ENCODE results near the gene SLC8A3.

Gene SLC8A3

DNA sequence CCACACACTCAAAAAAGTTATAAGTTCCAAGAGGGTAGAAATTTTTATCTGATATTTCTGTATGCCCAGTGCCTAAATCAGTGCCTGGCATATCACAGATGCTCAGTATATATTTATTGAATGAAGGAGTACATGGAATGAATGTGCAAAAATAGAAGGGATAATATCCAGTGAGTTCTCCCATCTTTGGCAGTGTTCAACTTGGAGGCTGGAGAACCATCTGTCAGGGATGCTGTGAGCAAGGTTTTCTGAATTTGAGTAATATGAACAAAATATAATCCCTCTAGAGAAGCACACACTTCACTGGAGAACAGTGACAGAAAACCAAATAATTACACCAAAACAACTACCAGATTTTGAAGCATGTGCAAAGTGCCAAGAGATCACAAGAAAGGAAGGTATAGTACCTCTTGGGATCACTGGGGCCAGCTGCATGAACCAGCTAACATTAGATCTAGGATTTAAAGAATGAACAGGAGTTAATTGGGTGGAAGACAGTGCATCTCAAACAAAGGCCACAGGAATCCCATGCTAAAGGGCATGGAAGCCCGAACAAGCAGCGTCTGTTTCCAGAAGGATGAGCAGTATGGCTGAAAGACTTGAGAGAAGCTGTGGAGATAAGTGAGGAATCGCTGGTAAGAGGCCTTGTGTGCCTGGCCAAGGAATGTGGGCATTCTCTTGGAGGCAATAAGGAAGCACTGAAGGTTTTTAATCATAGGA, 11.5 kb downstream of the SLC8A3 start:
- no peak for DNase-seq (ENCODE audit: low spot score)

DNA sequence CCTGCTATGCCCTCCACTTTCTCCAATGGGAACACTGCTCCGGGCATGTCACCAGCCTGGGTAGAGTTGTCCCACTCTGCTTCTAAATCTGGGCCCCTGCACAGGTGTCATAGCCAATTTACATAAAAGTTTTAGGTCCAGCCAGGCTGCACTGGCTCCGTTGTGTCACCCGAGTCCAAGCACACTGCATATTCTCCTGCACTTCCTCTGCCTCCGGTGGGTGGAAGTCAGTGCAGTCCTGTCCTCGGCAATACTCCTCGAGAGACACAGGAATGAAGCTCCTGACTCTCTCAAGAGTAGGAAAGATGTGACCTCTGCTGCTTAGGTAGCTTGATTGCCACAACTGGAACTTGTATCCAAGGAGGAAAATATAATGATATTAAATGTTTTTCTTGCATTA, 15.2 kb downstream of the SLC8A3 start:
- DNase-seq (ENCODE audit: low spot score) = no peak

DNA sequence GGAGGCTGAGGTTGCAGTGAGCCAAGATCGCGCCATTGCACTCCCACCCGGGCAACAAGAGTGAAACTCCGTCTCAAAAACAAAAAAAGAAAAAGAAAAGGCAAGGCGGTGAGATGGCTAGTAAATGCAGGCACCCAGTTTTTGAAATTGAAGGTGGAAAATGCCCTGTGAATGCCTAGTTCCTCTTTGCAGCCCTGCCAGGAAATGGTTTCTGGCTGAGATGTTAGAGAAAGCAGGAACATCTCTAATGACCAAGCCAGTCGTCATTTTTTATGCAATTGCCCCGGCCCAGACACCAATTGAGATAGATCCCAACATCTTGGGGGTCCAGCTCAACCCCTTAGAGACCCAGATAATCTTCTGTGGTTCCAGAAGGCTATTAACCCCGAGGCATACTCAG, 17.0 kb downstream of the SLC8A3 start:
- DNase-seq (ENCODE audit: low spot score) = no peak

DNA sequence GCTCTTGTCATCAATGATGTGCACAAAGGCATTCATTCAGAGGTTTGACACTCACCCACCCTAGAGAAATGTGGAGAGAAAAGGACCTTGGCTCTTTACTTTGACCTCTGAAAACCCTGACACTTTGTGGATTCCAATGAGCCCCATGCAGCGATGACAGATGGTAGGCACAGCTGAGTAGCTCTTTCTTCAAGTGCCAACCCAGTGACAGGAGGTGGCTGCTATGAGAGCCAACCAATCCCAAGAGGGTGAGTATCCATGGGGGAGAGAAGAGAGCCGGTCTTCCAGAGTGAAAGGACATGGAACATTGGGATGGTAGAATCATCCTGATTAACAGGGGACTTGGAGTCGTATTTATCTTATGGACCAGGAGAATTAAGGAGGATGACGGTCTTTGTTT, 17.8 kb downstream of the SLC8A3 start:
- no peak for DNase-seq (ENCODE audit: low spot score)

DNA sequence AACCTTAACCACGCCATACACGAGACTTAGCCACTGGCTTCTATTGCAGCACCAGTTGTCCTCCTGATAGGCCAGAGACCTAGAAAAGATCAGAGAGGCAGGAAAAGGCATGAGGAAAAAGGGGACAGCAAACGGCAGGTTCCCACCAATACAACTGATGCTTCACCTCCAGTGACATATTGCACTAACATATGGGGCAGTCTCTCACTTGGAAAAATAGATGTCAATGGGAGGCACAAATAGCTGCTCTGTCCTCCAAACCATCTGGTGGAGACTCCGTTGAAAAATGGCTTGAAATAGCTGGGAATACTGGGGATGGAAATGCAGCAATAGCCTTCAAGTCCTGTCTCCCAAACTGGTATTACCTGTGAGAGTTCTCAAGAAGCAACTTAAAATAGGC, 20.3 kb downstream of the SLC8A3 start:
- DNase-seq (ENCODE audit: low spot score) = no peak

DNA sequence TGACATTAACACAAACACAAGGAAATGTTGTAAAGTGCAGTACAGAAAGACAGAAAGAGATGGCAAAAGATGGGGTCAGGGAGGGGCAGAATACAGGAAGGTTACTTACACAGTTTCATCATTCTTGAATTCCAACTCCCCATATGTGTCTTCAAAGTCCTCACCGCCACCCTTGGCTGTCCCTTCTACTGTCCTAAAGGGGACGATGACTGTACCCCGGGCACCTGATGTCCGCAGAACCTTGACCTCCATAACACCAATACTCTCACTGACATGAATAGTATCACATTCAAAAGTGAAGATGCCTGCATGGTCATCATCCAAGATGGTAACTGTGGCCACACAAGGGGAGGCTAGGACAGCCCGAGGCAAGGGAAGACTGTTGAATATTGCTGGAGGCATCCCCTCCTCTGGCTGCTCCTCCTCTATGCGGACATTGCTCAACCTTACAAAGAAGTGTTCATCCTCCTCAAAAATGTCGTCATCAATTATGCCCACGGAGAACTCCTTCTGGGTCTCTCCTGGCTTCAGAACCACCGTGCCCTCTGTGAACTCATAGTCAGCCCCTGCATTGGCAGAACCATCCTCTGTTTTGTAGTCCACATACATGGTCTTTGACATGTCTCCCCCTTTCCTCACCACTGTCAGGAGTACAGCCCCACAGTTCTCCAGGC, 22.1 kb downstream of the SLC8A3 start:
- DNase-seq (ENCODE audit: low spot score) = no peak

DNA sequence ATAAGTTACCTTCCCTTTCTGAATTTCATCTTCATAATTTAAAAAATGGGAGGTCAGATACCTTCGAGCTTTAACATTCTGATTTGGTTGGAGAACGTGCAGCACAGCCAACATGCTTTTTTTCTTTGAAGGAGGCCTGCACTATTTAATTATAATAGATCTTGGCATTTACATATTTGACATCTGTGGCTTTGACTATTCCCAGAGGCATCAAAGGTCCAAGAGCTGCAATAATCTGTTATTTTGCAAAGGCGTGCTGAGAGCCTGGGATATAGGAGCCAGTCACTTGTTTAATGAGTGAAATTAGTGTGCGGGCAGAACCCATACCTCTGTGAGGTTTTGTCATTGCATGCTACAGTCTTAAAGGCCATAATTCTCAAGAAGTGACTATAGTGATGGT, 26.4 kb downstream of the SLC8A3 start:
- DNase-seq (ENCODE audit: low spot score) = no peak

DNA sequence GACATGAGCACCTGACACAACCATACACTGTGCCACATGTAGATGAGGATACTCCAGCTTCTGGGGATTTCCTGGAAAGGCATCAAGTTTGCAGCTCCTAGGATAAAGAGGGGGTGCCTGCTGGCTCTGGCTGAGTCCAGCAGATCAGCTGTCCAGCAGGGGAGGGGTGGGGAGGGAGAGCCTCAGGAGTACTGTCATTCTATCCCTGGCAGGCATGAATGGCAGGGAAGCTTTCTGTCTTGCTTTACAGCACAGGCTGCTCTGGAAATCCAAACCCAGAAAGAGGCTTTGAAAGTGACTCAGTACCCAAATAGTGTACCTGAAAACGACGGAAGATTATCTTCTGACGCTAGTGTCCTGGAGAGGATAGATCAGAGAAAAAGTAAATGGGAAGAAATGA, 32.2 kb downstream of the SLC8A3 start:
- DNase-seq (ENCODE audit: low spot score) = no peak

DNA sequence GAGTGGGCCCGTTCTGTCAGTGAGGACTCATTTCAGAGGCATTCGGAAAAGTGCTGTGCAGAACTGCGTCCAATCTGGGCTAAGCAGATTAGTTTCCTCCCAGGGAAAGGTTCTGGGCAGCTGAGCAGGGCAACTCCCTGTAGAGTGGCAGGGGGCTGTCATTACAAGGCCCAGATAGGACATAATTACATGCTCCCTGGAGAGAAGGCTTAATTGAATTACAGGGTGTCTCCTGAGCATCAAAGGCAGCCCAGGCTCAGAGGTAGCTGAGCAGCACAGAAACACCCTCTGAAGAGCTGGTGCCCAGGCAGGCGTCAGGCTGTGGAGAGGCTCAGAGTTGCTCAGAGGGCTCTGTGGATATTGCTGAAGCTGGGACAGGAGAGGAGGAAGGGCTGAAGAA, 36.0 kb downstream of the SLC8A3 start:
- no peak for DNase-seq (ENCODE audit: low spot score)

DNA sequence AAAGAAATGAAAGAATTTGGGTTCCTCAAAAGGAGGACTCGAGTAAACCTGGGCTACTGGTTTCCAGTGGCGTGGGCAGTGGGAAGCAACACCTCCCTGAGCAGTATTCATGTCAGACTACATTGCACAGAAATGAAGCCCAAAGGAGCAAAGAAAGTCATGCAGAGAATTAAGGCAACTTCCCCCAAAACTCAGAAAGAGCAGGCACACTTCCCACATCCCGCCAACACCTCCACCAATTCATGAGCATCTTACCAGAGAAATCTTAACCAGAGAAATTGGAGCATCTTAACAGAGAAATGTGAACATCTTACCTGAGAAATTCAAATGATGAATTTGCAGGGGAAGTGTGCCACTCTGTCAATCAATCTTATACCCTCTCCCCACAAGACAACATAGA, 36.7 kb downstream of the SLC8A3 start:
- no peak for DNase-seq (ENCODE audit: low spot score)

DNA sequence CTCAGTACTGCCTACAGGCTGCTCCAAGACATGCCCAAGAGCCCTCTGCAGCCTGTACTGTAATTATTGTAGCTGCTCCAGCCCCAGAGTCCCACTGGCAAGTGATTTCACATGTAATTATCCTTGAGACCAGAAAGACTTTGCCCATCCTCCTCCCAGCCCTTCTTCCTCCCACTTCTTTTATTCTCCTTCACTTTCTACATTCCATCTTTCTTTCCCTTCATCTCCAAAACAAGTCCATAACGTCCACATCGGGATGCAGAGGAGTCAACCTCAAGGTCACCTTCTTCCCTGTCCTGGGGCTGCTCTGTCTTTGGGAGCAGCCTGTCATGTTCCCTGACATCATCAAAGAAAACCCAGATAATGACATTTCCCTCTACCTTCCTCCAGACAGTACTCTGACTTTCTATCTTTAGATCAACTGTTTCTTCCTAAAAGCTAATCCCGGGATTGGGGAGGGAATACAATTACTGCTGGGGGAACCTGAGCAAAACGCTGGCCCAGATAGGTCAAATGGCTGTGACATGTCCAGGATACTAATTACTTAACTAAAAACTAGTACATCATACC, 39.1 kb downstream of the SLC8A3 start:
- no peak for DNase-seq (ENCODE audit: low spot score)

DNA sequence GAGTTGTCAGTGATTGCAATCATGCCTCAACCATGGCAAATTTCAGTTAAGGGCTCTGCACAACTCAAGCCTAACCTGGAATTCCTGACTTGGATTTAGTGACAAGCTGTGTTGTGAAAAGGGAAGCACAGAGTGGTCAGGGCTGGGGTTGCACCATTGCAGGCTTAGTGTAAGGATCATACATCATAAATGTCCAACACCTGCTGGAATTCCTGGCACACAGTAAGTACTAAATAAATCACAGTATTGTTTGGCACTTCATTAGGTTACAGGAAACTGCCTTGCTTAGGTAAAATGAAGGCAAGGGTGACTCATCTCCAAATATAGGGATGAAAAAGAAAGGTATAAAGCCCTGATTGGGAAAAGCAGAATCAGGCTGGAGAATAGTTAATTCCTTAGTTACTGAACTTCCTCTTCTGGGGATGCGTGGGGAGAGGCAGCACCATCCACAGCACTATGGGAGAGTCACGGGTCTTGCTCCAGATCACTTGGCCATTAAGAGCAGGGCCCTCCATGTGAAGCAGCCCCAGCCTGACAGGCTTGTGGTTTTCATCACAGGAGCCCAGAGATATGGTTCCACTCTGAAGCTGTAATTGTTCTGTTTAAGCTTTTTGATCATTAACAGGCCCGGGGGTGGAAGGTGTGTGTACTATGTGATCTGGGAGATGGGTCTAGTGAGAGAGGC, 39.7 kb downstream of the SLC8A3 start:
- DNase-seq (ENCODE audit: low spot score) = no peak

DNA sequence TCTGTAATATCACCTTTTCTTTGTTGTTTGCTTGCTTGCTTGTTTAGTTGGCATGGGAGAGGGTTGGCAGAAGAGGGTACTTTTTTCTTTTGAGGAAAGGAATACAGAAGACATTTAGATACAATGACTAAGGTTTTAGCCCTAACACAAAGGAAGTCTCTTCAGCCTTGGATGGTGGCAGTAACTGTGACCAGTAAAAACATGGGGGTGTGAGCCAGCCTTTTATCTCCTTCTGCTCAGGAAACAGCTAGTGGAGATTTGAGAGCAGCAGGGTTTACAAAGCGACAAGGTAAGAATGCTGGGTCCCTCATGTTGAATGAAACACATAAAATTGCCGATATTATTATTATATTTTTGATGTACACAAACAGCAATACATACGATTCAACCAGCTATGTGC, 40.4 kb downstream of the SLC8A3 start:
- no peak for DNase-seq (ENCODE audit: low spot score)

DNA sequence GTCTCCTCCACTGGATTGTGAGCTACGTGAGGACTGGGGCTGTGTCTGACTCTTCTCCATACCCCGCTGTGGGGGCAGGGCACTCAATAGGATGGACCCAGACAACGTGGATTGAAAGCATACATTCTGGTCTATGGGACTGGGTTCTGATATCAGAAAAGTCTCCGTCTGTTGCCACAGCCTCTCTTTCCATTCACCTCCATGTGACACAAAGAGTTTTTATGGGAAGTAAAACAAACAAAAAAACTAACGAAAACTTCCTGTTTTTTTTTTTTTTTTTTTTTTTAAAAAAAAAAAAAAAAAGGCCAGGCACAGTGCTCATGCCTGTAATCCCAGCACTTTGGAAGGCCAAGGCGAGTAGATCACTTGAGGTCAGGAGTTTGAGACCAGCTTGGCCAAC, 44.7 kb downstream of the SLC8A3 start:
- DNase-seq (ENCODE audit: low spot score) = no peak

DNA sequence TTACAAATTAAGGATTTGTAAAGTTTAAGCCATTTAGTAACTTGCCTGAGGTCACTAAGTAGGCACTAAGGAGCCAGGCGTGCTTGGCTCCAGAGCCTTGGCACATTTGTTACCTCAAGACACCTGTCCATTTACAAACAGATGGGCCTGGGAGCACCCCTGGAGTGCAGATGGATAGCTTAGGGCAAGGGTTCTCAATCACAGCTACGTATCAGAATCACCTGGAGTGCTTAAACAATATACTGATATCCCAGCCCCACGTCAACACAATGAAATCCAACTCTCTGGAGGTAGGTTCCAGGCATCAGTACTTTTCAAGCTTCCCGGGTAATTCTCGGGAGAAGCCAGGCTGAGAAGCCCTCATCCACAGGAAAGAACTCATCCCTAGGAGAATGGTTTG, 45.4 kb downstream of the SLC8A3 start:
- DNase-seq (ENCODE audit: low spot score) = no peak

DNA sequence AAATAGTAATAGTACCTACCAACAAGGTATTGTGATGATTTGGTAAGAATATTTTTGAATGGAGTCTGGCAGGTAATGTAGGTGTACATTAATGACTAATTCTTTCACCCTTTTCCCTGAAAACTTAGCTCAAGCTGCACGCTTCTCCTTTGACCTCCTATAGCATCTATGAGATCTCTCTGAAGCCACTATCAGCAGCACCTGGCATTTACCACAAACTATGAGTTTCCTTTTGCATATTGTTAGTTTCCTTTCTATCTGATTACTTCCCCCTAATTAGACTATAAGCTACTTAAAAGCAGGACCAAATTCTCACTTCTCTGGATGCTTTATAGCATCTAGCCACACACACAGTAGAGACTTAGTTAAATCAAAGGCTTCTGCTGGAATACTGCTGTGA, 48.1 kb downstream of the SLC8A3 start:
- DNase-seq (ENCODE audit: low spot score) = no peak

DNA sequence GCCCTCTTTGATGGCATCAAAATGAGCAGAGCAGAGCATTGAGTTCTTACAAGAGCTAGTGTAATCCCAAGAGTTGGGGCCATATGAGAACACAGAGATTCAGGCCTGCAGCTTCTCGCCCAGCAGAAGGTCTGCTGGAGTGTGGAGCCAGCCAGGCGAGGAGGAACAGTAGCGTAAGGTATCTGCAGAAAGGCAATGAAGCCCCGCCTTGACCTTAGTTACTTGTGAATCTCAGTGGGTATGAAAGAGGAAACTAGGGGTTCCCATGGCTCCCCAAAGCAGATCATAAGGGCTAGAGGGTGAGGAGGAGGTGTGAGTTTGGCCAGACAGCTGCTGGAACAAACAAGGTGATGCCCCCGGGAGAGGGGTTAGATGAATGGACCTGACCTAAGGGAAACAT, 49.4 kb downstream of the SLC8A3 start:
- DNase-seq (ENCODE audit: low spot score) = no peak

DNA sequence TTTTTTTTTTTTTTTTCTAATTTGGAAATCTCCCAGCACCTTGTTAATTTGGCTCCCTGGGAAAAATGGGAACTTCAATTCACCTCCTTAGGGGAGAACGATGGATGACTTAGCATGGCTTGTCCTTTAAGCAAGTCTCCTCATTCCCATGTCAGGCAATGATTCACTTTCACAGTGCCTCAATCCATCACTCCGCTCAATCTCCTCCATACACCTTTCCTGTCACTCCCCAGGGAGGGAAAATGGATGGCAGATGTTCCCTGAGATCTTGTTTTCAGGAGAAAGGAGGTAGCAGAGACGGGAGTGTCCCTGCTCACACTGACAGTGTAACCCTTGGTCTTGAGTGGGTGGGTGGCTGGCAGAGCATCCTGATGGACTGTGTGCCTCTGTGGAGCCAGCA, 51.0 kb downstream of the SLC8A3 start:
- no peak for DNase-seq (ENCODE audit: low spot score)

DNA sequence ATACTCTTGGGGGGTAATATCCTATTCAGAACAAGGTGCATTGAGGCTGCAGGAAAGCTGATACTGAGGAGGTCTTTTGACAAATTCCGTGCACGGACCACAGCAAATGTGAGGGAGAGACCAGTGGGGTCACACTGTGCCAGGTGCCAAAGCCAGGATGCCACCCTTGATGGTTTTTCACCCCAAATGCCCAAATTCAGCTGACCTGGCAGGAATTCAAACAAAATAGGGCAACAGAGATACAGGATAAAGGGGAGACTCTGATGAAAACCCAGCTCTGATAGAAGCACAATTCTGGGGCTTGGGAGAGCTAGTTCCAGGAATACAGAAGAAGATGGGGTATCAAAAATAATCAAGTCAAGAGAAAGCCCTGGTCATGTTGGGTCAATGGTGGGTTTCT, 55.3 kb downstream of the SLC8A3 start:
- no peak for DNase-seq (ENCODE audit: low spot score)

DNA sequence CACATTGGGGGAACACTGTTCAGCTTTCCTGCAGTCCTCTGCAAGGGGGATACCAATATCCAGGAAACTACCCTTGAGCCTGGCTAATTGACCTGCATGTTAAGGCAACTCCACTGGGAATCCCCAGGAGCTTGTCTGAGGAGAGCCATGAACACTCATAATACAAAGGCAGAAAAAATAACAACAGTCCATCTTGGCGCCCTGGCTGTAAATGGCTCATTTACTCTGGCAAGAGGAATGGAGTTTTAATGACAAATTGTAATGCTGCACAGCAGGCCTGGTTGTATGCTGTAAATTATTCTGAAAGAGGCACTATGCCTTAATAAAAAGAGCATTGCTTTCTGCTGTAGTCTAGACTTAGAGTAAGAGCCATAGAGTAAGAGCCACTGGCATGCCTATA, 58.3 kb downstream of the SLC8A3 start:
- no peak for DNase-seq (ENCODE audit: low spot score)

DNA sequence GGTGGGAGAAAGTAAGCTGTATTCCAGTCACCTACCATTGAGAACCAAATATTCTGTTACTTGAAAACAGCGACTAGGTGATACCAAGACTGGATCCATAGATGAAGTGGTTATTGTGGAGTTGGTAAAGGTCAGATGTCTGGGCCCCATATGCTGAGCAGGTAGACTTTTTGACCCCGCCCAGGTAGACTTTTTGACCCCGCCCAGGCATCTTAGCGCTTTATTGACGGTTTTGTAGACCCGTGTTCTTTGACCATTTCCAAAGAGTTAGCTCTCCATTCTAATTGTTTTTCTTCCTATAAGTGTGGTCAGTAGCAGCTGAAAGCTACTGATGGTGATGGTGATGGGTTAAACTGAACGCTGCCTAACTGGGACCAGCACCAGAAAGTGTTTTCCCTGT, 61.6 kb downstream of the SLC8A3 start:
- no peak for DNase-seq (ENCODE audit: low spot score)

DNA sequence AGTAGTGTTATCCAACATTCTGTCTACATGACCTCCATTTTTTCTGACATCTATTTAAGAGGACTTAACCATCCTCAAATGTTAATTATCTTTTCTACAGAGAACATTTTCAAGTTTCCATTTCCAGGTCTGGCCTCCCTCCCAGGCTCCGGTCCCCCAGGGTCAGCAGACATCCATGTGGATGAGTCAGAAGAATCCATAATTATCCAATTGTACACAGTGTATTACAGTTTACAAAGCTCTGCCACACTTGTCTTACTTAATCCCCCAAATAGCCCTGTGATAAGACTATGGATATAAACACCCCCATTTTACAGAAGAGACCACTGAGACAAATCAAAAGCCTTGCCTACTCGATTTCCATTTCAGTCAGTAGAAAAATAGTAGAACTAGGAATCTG, 65.0 kb downstream of the SLC8A3 start:
- no peak for DNase-seq (ENCODE audit: low spot score)

DNA sequence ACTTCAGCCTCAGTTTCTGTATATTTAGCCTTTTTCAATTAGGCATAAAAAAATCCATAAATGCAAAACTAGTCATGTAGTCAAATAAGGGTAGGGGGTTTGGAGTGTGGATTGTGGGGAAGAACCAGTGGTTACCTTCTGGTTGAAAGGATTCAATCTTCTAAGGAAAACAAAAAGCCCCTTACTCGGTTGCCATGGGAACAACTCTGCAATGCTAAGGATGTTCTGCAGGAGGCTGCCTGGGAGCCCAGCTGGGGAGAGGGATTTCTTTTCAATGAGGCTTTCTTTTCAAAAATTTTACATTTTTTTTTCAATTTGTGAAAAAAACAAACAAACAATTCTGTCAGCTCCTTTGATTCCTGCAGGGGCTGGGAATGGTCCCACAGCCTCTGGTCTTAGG, 67.2 kb downstream of the SLC8A3 start:
- no peak for DNase-seq (ENCODE audit: low spot score)
